Hepatic stellate cell (primary cell): Measurements from ENCODE around the gene DTNA.
"Not testable (repeated sequence)": the region's sequence is repeated elsewhere in the genome, so short reads cannot be mapped to it uniquely, and the experiment has no call there.

Experiments
- DNase-seq: peaks from one replicate; pipeline ENCODE4 v3.0.0; 2011; ENCODE audit warnings: low spot score

DTNA gene

DNA sequence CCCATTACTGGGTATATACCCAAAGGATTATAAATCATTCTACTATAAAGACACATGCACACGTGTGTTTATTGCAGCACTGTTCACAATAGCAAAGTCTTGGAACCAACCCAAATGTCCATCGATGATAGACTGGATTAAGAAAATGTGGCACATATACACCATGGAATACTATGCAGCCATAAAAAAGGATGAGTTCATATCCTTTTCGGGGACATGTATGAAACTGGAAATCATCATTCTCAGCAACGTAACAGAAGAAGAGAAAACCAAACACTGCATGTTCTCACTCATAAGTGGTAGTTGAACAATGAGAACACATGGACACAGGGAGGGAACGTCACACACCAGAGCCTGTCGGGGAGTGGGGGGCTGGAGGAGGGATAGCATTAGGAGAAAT lies 15.6 kb downstream of the DTNA start:
- DNase-seq = not testable (repeated sequence)

DNA sequence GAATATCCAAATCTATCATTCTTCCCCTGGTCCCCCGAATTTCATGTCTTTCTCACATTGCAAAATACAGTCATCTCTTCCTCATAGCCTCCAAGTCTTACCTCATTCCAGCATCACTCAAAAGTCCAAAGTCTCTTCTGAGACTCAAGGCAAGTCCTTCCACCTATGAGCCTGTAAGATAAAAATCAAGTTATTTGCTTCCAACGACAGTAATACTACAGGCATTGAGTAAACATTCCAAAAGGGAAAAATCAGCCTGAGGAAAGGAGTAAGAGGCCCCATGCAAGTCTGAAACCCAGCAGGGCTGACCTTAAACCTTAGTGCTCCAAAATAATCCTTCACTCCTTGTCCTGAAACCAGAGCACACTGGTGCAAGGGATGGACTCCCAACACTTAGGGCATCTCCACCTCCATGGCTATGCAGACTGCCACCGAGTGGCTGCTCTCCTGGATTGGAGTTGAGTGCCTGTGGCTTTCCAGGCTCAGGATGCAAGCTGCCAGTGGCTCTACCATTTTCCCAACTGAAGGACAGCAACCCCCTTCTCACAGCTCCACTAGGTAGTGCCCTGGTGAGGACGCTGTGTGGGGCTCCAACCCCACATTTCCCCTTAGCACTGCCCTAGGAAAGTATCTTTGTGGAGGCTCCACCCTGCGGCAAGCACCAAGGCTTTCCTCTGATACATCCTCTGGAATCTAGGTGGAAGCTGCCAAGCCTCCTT lies 16.3 kb downstream of the DTNA start:
- DNase-seq = no peak

DNA sequence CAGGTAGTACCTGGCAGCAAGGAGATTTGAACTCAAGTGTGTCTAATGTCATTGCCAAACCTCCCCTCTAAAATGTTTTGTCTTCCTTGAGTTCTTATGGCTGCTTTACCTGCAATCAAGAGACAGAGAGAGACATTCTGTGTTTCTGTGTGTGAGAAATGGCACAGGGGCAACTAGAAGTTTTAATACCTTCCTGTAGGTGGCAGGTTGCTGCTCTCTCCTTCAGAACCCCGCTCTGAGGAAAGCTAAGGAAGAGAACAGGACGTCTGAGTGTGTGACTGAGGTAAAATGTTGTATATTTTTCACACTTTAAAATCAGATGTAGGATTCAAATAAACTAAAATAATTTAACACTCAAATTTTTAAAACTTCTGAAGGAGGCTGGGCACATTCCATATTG lies 19.2 kb downstream of the DTNA start:
- peak; percentile 22 for DNase-seq

DNA sequence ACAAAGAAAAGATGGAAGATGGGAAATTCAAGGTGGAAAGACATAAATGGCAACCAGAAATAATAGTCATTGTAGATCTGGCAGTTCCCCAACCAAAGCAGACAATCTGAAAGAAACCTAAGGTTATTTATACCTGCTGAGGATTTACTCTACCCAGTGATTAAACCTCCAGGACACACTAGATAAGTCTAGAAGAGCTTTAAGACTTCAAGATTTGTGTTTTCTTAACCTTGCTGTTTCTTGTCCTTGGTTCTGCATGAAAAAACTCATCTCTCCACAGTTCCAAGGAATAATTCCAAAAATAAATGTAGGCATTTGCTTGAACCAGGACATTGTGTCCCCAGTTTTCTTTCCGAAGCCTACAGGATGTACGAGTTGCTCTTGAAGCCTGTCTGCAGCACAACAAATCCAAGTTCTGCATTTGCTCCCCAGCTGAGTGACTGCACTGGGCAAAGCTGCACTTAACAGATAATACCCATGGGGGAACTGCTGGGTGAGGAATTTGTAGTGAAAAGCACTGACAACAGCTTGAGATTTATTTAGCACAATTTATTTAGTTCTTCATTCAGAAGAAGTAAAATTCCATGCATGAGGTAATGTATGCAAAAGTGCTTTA lies 19.8 kb downstream of the DTNA start:
- DNase-seq = no peak

DNA sequence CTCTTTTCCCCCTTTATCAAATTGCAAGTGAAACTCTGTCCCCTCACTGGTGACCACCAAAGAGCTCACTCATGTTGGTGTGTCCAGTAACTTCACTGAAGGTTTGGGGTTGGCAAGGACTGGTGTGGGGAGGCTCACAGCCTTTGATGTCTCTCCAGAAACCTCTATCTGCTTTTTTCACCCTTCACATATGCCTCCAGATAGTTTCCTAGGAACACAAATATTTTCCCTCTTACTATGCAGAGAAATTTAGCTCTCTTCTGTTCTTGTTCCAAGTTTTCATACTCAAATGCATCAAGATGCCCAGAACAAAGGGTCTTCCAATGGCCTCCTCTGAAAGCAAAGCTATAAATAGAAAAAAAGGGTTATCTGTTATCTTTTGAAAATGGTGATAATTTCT lies 20.7 kb downstream of the DTNA start:
- DNase-seq = no peak

DNA sequence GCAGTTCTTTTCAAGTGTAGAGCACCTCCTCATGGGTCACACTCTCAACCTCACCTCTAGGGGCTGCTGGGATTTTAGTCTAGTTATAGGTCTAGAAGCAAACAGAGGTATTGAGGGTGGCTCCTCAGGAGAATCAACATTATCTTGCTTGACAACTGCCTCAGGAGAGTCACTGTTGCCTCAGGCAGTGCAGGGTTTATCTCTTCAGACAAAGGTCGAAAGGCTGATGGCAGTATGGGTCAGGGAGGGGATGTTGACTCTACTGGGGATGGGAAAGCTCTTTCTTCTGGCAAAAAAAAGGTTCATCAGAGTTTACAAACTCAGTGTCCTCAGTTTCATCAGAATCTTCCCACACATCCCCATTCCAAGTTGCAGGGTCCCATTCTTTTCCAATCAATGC lies 24.0 kb downstream of the DTNA start:
- no peak for DNase-seq

DNA sequence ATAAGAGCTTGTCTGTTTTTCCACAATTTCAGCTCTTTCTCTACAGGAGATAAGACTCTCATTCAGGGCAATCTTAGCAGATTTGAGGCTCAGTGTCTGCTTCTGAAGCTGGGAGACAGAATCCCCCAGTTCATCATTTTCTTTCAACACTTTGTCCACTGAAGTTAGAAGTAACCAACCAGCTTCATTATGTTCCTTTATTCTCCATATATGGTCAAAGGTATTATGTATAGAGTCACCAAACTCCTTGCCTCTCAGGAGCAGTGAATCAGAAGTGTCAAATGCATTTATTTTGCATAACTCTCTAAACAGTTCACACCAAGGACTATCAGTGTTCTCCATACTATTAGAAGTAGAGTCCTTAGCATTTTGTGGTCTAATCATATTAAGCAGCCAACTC lies 24.4 kb downstream of the DTNA start:
- DNase-seq = not testable (repeated sequence)

DNA sequence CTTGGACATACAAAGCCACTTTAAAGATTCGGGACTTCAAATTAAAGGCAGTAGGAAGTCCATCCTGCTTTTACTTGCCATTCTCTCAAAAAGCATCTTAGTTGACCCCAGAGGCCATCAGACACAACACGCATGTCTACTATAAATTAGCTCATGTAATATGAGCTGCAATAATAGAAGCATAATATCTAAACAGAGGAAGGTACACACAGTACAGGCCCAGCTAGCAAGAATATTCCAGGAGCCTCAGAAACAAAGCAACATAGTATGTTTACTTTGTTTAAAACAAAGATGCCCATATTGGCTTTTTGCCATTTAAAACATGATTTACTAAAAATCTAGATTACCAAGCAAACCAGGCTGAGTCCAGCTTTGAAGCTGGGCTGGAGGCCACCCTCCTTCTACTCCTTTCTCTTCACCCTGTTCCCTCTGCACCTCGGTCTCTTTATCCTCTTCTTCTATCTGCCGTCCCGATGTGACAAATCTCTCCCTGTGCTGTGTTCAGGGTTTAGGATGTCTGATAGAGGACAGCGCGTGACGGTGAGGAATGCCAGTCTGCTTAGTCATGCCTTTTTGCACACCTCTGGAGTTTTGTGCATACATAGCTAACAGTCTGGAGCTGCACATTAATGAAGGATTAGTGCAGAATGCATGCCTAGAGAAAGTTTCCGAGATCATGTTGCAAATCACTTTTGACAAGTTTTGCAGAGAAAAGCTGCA lies 28.2 kb downstream of the DTNA start:
- no peak for DNase-seq

DNA sequence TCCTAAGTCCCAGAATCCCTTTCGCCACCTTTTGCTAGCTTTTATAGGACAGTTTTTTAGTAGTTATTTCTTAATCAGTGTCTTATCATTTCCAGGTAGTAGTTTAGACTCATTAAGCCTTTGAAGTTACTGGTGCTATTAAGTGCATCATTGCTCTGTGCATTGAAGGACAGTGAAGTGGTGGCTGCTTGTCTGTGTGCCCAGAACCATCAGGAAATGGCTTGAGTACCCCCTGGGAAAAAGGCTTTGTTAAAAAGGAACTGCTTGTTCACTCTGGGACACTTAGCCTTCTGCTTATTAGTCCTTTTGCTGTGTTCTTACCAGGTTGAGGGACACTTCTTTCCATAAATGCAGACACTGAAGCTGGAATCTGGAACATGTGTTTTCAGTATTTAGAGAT lies 30.0 kb downstream of the DTNA start:
- no peak for DNase-seq

DNA sequence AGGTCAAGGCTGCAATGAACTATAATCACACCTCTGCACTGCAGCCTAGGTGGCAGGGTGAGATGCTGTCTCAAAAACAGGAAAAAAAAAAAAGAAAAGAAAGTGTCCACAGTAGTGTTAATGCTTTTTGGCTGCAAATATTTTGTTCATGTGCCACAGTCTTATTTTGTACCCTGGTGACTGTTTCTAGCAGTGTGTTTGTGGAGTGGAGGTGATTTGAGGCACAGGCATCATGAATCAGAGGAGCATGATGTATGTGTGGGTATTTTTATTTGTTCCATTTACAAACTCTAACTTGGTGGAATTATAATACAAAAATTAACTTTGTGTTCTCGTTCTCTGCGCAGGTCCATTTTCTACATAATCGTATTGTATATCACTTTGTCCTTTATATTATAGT lies 30.6 kb downstream of the DTNA start:
- no peak for DNase-seq

DNA sequence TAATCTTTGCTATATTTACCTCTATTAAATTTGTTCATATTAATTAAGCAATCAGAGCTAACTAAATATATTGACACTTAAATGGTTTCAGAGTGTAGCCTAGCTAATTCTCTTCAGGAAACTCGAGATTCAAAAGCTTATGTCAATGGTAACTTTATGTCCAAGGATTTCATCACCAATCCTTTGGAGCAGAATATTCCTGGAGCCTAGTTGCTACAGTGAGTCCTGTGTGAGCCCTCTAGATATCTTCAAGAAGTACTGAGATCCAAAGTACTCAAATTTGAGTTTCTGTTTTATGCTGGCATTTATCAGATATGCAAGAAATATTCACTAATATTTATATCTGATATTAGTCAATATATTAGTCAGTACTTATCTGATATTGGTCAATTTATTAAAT lies 31.3 kb downstream of the DTNA start:
- no peak for DNase-seq

DNA sequence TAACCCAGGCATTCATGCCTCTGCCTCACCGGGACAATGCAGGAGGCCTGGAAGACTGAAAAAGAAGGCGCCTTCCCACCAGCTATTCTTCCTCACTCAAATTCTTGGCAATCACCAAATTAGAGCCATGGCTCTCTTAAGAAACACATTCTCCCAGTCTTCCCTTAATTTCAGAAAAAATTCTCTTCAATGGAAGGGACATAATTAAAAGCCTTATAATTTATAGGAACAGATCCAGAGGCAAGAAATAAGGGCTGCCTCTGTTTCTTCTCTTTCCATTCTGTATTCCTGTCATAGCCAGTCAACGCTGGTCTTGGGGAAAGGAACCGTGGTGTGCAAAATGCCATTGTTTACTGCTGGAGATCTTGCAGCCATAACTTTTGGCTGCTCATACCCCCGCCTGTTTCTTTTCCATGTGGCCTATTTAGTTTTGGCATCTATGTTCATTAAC lies 32.8 kb downstream of the DTNA start:
- no peak for DNase-seq

DNA sequence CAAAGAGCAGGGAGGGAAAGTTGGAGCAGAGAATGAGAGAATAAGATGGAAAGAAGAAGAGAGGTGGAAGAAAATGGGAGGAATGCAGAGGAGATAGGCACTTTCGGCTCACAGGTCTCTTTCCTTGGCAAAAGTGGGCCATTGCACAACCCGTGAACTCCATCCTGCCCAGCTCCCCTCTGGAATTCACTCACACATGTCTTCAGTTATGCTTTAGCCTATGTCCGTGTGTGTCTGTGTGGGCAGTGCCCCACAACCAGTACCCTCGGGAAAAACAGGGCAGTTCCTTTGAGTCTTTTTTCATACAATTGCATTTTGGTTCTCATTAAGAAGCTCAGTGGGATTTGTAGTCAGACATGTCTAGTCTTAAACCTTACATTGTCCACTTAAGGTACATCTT lies 34.5 kb downstream of the DTNA start:
- no peak for DNase-seq

DNA sequence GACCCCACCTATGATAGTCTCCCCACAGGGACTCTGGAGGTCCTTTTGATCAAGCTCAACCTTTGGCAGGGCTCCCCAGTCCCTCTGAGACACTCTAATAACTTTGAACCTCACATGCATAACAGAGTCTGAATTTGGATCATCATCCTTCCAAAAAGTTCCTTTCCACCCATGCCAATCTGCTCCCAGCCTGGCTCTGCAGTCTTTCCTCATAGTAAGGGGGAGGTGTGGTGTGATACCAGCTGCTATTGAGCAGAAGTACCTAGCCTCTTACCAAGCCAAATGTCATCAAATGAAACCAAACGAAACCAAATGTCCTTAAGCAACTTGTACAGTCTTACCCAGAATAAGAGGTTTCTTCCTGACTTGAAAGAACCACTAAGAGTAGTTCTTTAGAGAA lies 36.5 kb downstream of the DTNA start:
- no peak for DNase-seq

DNA sequence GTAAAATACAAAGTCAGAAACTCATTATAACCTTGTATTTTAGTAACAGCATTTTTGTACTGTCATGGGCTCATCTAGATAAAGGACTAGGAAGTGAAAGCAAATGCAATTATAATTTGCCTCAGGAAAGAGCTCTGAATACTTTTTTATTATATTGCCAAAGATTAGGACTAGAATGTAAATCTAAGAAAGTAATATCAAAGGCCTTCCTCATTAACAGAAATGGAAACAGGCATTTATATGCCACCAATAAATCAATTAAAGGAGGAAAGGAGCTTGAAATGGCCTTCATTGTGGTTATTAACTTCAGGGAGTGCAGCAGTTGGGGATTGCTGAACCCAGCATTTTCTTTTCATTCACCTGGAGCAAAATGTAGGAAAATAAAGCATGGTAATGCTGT lies 39.6 kb downstream of the DTNA start:
- no peak for DNase-seq

DNA sequence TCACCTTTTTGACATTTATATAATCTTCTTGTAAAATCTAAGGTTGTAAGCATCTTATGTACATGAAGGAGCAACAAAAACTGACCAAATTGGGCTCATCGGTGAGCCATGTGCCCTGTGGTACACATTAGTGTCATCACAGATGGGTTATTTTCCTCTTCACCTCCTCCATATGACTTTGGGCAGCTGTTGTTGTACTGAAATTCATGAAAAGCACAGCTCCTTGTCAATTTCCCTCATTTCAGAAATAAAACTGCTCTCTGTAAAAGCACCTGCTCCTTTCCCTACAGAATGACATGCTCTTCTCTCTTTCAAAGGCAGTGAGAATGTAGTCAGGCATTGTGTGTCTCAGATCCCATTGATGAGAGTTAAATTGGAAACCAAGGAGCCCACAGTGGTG lies 42.0 kb downstream of the DTNA start:
- no peak for DNase-seq

DNA sequence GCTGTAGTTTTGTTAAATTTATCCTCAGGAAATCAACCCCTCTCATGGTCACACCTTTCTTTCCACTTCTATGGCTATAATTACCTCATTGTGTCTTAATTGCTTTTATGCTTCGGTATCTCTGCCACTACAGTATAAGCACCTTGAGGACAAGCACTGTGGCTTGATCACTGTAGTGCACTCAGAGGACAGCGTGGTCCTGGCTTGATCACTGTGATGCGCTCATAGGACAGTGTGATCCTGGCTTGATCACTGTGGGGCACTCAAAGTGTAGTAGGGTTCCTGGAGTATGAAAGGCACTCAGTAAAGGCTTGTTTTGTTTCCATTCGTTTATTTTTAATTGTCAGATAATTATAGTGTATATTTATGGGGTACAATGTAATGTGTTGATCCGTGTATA lies 44.2 kb downstream of the DTNA start:
- DNase-seq = no peak

DNA sequence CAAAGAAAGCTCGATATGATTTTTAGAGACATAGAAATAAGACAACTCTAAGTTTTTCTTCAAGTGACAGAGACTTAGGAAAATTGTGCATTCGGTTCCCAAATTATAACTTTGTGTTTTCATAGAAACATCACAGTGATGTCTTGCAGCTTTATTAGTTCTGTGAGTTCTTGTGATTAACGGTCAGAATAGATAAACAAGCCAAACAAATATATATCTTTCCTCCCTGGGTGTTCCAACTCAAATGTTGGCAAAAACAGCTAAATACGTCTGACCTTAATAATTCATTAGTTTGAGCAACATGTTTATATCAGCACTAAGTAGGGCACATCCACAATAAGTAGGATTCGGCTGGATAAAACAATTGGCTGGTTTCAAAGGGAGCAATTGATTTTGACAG lies 47.6 kb downstream of the DTNA start:
- DNase-seq = no peak

DNA sequence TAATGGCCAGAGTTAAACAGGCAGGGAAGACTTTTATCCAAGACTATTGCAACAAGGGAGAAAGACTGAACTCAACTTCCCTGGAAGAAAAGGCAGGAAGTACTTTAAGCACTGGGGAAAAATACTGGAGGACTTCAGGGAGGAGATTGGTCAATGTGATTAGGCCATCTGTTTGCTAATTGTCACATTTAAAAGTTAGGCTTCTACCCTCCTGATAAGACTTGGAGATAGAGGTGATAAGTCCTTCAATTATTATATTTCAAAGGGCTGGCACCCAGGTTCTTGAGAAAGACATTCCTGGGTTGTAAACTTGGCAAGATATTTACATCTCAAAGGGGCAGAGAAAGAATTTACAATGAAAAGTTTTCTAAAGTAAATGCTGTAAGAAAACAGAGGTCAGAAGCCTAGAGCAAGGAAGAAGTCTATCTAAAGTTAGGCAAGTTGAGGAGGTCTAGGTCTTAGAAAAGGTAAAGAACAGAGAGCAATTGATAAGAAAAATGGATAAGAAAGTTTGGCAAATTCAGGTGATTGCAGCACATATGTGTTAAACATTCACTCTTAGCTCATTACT lies 48.4 kb downstream of the DTNA start:
- DNase-seq = no peak

DNA sequence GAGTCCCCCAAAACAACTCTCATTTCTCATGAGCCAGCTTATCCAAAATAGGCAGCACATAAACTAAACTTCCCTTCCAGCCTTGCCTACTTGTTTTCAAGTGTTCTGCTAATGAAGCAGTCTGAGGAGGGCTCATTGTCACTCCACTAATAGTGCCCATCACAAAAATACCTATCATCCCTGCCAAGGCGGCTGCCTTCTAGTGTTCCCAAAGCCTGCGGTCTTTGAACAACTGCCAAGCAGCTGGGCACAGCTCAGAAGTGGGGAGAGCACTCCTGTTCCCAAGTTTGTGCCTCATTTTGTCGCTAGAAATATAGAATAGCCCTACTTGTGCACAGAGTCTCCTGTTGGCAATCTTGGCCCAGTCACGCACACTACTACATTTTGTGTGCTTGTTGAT lies 50.3 kb downstream of the DTNA start:
- no peak for DNase-seq

DNA sequence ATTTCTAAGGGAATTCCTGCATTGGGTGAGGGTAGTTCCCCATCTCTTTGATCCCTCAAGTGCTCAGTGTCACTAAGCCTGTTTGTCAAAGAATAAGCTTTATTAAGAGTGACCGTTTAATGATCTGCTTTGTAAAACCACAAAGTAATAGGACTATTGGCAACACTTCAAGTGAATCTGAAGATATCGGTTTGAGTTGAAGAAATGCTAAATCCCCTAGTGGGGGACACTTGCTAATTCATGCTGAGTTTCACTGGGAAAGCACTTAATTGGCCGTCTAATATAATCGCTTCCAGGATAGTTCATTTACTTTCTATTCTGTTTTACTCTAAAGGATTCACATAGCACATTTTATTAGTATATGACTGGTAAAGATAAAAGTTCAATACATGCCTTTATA lies 54.4 kb downstream of the DTNA start:
- no peak for DNase-seq

DNA sequence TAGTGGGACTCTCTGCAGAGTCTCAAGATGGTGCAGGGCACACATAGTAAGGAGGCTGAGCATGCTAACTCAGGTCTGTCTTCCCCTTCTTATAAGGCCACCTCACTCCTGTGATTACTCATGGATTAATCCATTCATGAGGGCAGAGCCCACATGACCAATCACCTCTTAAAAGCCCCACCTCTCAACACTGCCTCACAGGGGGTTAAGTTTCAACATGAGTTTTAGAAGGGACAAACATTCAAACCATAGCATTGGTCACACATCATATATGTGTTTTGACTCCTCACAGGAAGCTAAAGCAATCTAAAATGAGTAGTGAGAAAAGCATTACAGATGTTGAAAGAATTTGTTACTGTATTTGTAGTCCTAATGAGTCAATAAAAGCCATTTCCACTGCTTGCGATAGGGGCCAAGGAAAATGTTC lies 57.5 kb downstream of the DTNA start:
- DNase-seq = peak; percentile 30

DNA sequence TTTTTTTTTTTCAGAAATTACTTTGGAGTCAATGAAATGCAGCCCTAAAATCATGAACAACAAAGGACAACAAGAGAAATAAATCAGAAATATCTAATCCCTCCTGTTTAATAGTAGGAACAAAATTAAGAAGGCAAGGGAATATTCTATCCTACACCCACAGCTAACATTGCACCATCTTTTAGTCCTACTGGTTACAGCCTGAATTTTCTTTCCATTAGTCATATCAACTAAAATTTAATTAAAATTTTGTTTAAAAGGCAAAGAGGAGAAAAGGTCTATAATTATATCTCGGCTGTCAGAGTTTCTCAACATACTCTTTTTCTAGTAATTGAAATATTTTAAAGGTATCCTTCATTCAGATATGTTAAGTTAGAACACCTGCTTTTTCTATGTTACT lies 61.9 kb downstream of the DTNA start:
- no peak for DNase-seq
